Lung (tissue), 12 donors: ENCODE data around the gene PRKCE. TPM values are rescaled to one million over a fixed set of nuclear protein-coding genes. Genes with fewer than 3 reads are reported as not detected.
A peak's percentile ranks its signal among the peaks of the same experiment; 100 is the strongest.

Experiments used
- ATAC-seq: fragments of 200-7000 bp; cut with Tn5 transposase; one replicate; pipeline ENCODE4 v1.9.1; 2020; ENCODE audit warnings: moderate number of reproducible peaks; ENCODE audit not compliant: insufficient read depth, low FRiP score
- DNase-seq, 3 donors: peaks; one replicate each; pipeline ENCODE4 v3.0.0-alpha.2; 2013 to 2017
- H3K27ac ChIP-seq, 2 donors: one replicate each; pipeline ENCODE4 v1.5.1; 2013; ENCODE audit warnings: mild to moderate bottlenecking in 2 of 2, moderate library complexity in 2 of 2, control low read depth in 1 of 2, inconsistent platforms in 1 of 2, low read depth in 1 of 2, low read length in 1 of 2
- H3K27me3 ChIP-seq, 3 donors: one replicate each; pipeline ENCODE4 v1.5.1; 2013; ENCODE audit warnings: low read length in 2 of 3; ENCODE audit not compliant: control insufficient read depth in 3 of 3, insufficient read depth in 3 of 3
- H3K36me3 ChIP-seq, 4 donors: one replicate each; pipeline ENCODE4 v1.5.1; 2013; ENCODE audit warnings: low read length in 4 of 4, mild to moderate bottlenecking in 1 of 4, moderate library complexity in 1 of 4; ENCODE audit not compliant: control insufficient read depth in 4 of 4, insufficient read depth in 4 of 4
- H3K4me1 ChIP-seq, 5 donors: one replicate each; pipeline ENCODE4 v1.5.1; 2013; ENCODE audit warnings: low read length in 5 of 5, mild to moderate bottlenecking in 2 of 5, moderate library complexity in 1 of 5; ENCODE audit not compliant: control insufficient read depth in 5 of 5, insufficient read depth in 5 of 5
- H3K4me3 ChIP-seq: one replicate; pipeline ENCODE4 v1.5.1; 2013; ENCODE audit warnings: mild to moderate bottlenecking, control low read depth, moderate library complexity
- H3K9ac ChIP-seq, 2 donors: one replicate each; pipeline ENCODE4 v1.5.1; 2013; ENCODE audit warnings: low read length in 2 of 2, control low read depth in 1 of 2; ENCODE audit not compliant: insufficient read depth in 1 of 2
- H3K9me3 ChIP-seq, 4 donors: one replicate each; pipeline ENCODE4 v1.5.1; 2013; ENCODE audit warnings: low read length in 3 of 4, mild to moderate bottlenecking in 1 of 4, moderate library complexity in 1 of 4; ENCODE audit not compliant: control insufficient read depth in 4 of 4, insufficient read depth in 3 of 4
- WGBS, 2 donors: extraction: QIAGEN DNeasy Blood & Tissue Kit; methylation state at CpG; one replicate each; pipeline ENCODE4 v1.1.7; 2013; 5-methylcytosine and 5-hydroxymethylcytosine counted together
- polyA plus RNA-seq, 2 donors: library from polyadenylated mRNA; stranded (reverse); fragments of 200-250 nt; gene quantifications; one replicate each; pipeline ENCODE4 v1.2.1, GENCODE V29; 2013
- total RNA-seq, 2 donors: library from RNA; depleted of rRNA in 1 of 2; stranded (reverse); fragments of >200 nt in 1 of 2; gene quantifications; one replicate each; pipeline ENCODE4 v1.2.1, GENCODE V29; 2014 to 2021
- TF ChIP-seq, protein P1 (sequence below): IDR thresholded peaks from 2 replicates; pipeline ENCODE4 v1.5.1; 2012; ENCODE audit warnings: mild to moderate bottlenecking; ENCODE audit errors: control extremely low read depth, extremely low read depth
- donor health status: control.
- donor health status: control.
- donor health status: Bipolar disorder and iron deficiency.
- donor health status: healthy.
- donor health status: DM: yes; HTN: yes; CAD: no.

The PRKCE gene
- total and polyA plus RNA-seq, 4 donors, result 12.5 to 82.2 (median 32.1) TPM

DNA sequence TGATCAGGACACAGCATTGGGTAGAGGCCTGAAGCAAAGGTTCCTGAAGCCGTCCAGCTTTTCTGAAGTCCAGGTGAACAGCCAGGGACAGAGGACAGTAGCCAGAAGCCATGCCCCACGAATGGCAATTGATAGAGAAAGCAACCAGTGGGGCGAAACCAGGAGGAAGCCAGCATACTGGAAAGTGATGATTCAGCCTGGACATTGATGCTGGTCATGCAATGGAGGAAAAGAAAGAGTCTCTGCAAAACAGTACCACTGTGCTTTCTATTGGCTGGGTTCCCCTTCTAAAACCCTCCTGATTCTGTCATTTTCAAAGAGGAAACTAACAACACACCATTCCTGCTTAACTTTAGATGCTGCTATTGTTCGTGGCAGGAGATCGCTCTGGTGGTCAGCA lies 424.4 kb downstream of the PRKCE start:
- H3K9ac ChIP-seq, result no peak overlapping the region

DNA sequence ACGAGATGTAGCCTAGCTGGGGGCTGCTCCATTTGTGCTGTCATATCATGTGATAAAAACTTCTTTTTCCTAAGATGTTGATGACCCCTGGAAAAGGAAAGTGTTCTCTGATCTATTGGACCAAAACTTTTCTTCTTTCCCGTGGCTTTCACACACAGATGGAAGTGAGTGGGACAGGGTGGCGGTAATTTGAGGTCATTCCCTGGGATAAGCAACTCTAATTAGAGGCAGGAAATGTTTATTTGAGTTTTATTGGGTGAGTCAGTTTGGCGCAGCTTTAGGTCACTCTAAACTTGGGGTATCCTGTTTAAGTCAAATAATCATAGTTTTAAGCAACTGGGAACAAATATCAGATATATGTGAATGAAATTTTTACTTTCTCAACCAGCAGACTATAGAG lies 424.8 kb downstream of the PRKCE start:
- H3K27ac ChIP-seq, result peak overlapping the region in 1 of 2 donors; percentile 63

More for the DNA sequence above, 424.4 kb downstream of the PRKCE start:
- no peaks in the 10 kb centered on the region for H3K9me3 ChIP-seq
- H3K4me1 ChIP-seq, result peaks cover 0 to 14% (median 0%) of the 10 kb centered on the region in 5 donors
- H3K36me3 ChIP-seq, result peaks cover 0 to 3% (median 0%) of the 10 kb centered on the region in 4 donors
- H3K27me3 ChIP-seq, result no peaks in the 10 kb centered on the region
- TF ChIP-seq, protein P1, sequence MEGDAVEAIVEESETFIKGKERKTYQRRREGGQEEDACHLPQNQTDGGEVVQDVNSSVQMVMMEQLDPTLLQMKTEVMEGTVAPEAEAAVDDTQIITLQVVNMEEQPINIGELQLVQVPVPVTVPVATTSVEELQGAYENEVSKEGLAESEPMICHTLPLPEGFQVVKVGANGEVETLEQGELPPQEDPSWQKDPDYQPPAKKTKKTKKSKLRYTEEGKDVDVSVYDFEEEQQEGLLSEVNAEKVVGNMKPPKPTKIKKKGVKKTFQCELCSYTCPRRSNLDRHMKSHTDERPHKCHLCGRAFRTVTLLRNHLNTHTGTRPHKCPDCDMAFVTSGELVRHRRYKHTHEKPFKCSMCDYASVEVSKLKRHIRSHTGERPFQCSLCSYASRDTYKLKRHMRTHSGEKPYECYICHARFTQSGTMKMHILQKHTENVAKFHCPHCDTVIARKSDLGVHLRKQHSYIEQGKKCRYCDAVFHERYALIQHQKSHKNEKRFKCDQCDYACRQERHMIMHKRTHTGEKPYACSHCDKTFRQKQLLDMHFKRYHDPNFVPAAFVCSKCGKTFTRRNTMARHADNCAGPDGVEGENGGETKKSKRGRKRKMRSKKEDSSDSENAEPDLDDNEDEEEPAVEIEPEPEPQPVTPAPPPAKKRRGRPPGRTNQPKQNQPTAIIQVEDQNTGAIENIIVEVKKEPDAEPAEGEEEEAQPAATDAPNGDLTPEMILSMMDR, result no peak
- H3K4me3 ChIP-seq, result peak overlapping the region; percentile 5
- peak overlapping the region; percentile 35 to 63 for H3K27ac ChIP-seq
- DNase-seq, result no peak
- WGBS, 2 donors, result 79 to 94% methylated on average over 5 of the region's 5 CpGs
- ATAC-seq, result no peak

DNA sequence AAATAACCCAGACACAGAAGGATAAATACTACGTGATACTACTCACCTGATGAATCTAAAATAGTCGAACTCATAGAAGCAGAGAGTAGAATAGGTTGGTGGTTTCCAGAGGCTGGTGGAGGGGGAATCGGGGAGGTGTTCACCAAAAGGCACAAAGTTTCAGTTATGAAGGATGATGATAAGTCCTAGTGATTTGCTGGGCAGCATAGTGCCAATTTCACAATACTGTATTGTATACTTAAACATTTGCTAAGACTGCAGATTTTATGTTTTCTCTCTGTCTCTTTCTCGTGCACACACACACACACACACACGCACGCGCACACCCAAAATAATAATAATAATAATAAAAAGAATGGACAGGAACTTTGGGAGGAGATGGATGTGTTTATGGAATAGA lies 425.4 kb downstream of the PRKCE start:
- 75 to 91% methylated on average over 7 of the region's 7 CpGs for WGBS, 2 donors
- no peak overlapping the region for H3K9ac ChIP-seq
- no peak for ATAC-seq

More for the DNA sequence above, 424.8 kb downstream of the PRKCE start:
- Histone ChIP-seq H3K4me1 (peaks cover 0 to 14% (median 0%) of the 10 kb centered on the region in 5 donors), H3K9me3 (no peaks in the 10 kb centered on the region), H3K27me3 (no peaks in the 10 kb centered on the region), H3K4me3 (no peak overlapping the region), H3K36me3 (peaks cover 0 to 3% (median 0%) of the 10 kb centered on the region in 4 donors), H3K9ac (no peak overlapping the region)
- DNase-seq (no peak), ATAC-seq (no peak)
- TF ChIP-seq, protein P1, result no peak
- WGBS, 2 donors, result 73 to 87% methylated on average over 4 of the region's 4 CpGs

More for the DNA sequence above, 425.4 kb downstream of the PRKCE start:
- H3K4me1 ChIP-seq, result peaks cover 0 to 11% (median 0%) of the 10 kb centered on the region in 5 donors
- no peak overlapping the region for H3K27ac ChIP-seq
- TF ChIP-seq, protein P1, result no peak
- DNase-seq, result no peak
- H3K4me3 ChIP-seq, result no peak overlapping the region
- peaks cover 0 to 3% (median 0%) of the 10 kb centered on the region in 4 donors for H3K36me3 ChIP-seq
- H3K9me3 ChIP-seq, result no peaks in the 10 kb centered on the region
- no peaks in the 10 kb centered on the region for H3K27me3 ChIP-seq
